GM04503 (cell line): Measurements from ENCODE around the gene LMBR1.
"Not testable (repeated sequence)": the region's sequence is repeated elsewhere in the genome, so short reads cannot be mapped to it uniquely, and the experiment has no call there.

Experiments
- DNase-seq: peaks from one replicate; pipeline ENCODE4 v3.0.0-alpha.2; 2012; ENCODE audit warnings: low read depth

LMBR1 gene

GRCh38 chr7:156654511-156655234 is 238.3 kb downstream of the LMBR1 start:
- no peak for DNase-seq

GRCh38 chr7:156652886-156653568 is 240.0 kb downstream of the LMBR1 start:
- DNase-seq = no peak

GRCh38 chr7:156651474-156651873 is 241.5 kb downstream of the LMBR1 start:
- DNase-seq = no peak

GRCh38 chr7:156650042-156650441 is 242.9 kb downstream of the LMBR1 start:
- DNase-seq = no peak

- not testable (repeated sequence) for DNase-seq
These were observed 245.7 kb downstream of the LMBR1 start for GRCh38 chr7:156647330-156647729.

GRCh38 chr7:156642306-156643045 is 250.5 kb downstream of the LMBR1 start:
- no peak for DNase-seq

GRCh38 chr7:156640949-156641485 is 252.0 kb downstream of the LMBR1 start:
- DNase-seq = no peak

- DNase-seq = peak; percentile 39
These were observed 252.6 kb downstream of the LMBR1 start, which contains the start of gene RNF32 for GRCh38 chr7:156640257-156640948. TSS of gene RNF32 (plus strand) at chr7:156640774. CDS start at chr7:156643878, 3,104 bp downstream.

- no peak for DNase-seq
These were observed 253.3 kb downstream of the LMBR1 start for GRCh38 chr7:156639426-156640256.

- no peak for DNase-seq
These were observed 254.4 kb downstream of the LMBR1 start for GRCh38 chr7:156638443-156639077.

- not testable (repeated sequence) for DNase-seq
These were observed 255.9 kb downstream of the LMBR1 start for GRCh38 chr7:156637093-156637492.

GRCh38 chr7:156635529-156636385 is 257.2 kb downstream of the LMBR1 start:
- no peak for DNase-seq

- no peak for DNase-seq
These were observed 258.9 kb downstream of the LMBR1 start for GRCh38 chr7:156634117-156634516.

GRCh38 chr7:156629873-156630272 is 263.1 kb downstream of the LMBR1 start:
- no peak for DNase-seq

- DNase-seq = no peak
These were observed 264.4 kb downstream of the LMBR1 start for GRCh38 chr7:156628562-156628961.
